Omental fat pad (tissue), 4 donors: ENCODE data around the gene CHD1L. TPM values are rescaled to one million over a fixed set of nuclear protein-coding genes. Genes with fewer than 3 reads are reported as not detected.
"Not testable (repeated sequence)": the region's sequence is repeated elsewhere in the genome, so short reads cannot be mapped to it uniquely, and the experiment has no call there.

Experiments
- ATAC-seq: fragments of 150-250 bp; one replicate; pipeline ENCODE4 v1.9.1; 2016; ENCODE audit warnings: mild to moderate bottlenecking, moderate library complexity; ENCODE audit not compliant: low FRiP score
- DNase-seq: peaks from one replicate; pipeline ENCODE4 v3.0.0-alpha.2; 2019; ENCODE audit warnings: low spot score
- CTCF ChIP-seq, 3 donors: fragments of 450-650 bp; IDR thresholded peaks; one replicate each; pipeline ENCODE4 v1.5.1; 2016 to 2017; ENCODE audit warnings: antibody characterized with exemption in 3 of 3, mild to moderate bottlenecking in 3 of 3, moderate library complexity in 2 of 3
- total RNA-seq, 4 donors: library from RNA; depleted of rRNA; stranded (reverse); fragments of >200 nt; gene quantifications; one replicate each; pipeline ENCODE4 v1.1.0, GENCODE V29; 2016

The CHD1L gene
- 10 to 100 TPM; 16.8 to 35.2 (median 24.6) TPM for total RNA-seq

GRCh38 chr1:147242449-147243227 is at the start of gene CHD1L:
Gene CHD1L, plus strand, starts transcription at chr1:147242684. Its CDS starts 20 bp downstream, at chr1:147242704.
- ATAC-seq: peak; percentile 97
- peak in 2 of 3 donors; percentile 54 to 81 for TF ChIP-seq CTCF (IDR thresholded peaks at IDR 0.05)
- DNase-seq: peak; percentile 86

- DNase-seq, ATAC-seq: not testable (repeated sequence)
These were observed 45.2 kb upstream of the CHD1L start for GRCh38 chr1:147197324-147197723.

GRCh38 chr1:147201276-147201675 is 41.2 kb upstream of the CHD1L start:
- no peak for DNase-seq
- no peak for TF ChIP-seq CTCF (IDR thresholded peaks at IDR 0.05)
- ATAC-seq: no peak

DNA sequence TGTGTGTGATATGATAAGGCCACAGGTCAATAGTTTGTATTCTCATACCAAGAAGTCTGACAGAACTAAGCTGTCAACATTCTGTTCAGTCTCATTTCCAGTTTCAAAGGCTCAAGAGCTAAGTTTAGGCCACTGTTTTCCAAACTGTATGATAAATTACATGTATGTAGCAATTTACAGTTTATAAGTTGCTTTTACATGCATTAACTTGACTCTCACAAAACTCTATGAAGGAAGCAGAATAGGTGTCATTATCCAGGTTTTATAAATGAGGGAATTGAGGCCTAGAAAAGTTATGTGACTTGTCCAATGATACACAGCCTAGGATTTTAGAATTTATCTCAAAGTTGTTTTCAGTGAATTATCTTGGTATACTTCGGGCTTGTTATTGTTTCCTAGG is 40.7 kb upstream of the CHD1L start:
- DNase-seq (no peak), ATAC-seq (no peak)
- TF ChIP-seq CTCF (IDR thresholded peaks at IDR 0.05): no peak

DNA sequence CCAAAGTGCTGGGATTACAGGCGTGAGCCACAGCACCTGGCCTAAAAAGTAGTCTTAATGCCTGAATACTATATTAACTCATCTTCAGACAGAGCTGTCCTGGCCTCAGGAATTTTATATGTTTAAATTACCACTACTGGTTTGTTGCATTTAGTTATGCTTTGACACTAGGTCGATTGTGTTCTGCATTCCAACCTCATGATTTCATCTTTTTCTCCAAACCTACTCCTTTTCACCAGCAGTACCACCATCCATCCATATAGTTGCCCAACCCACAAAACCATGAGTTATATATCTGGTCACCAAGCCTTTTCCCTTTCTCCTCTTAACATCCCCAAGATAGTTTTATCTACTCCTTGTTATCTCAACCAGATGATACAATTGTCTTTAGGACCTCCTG is 39.9 kb upstream of the CHD1L start:
- TF ChIP-seq CTCF (IDR thresholded peaks at IDR 0.05): no peak
- ATAC-seq: no peak

DNA sequence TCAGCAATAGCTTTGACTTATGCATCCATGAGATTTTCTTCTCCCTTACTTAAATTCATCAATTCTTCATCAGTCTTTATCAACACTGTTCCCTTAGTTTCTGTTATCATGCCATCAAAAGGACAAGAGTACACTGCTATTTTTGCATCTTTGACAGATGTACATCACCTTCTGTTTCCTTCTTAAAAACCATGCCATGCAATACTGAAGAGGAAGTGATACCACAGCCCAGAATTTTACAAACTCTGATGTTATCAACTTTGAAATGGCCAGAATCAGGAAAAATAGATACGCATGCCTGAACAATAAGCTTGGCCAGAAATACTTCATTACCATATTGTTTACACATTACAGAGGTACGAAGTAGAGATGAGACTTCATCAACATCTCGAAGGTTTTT is 38.4 kb upstream of the CHD1L start:
- no peak for TF ChIP-seq CTCF (IDR thresholded peaks at IDR 0.05)
- ATAC-seq (no peak), DNase-seq (no peak)

More for the DNA sequence above, 39.9 kb upstream of the CHD1L start:
- no peak for DNase-seq

- TF ChIP-seq CTCF (IDR thresholded peaks at IDR 0.05): no peak
- DNase-seq (no peak), ATAC-seq (no peak)
These were observed 35.3 kb upstream of the CHD1L start for GRCh38 chr1:147207192-147207591.
